ENCODE measurements around the gene IER3. TPM values are rescaled to one million over a fixed set of nuclear protein-coding genes. Genes with fewer than 3 reads are reported as not detected.
A peak's percentile ranks its signal among the peaks of the same experiment; 100 is the strongest.

The IER3 gene
- total and polyA plus RNA-seq, 2 of the 13 experiments (the other 11 are each of a cell fraction or from before 2014, with no cell fraction given) = 51.1 to 131 TPM

DNA sequence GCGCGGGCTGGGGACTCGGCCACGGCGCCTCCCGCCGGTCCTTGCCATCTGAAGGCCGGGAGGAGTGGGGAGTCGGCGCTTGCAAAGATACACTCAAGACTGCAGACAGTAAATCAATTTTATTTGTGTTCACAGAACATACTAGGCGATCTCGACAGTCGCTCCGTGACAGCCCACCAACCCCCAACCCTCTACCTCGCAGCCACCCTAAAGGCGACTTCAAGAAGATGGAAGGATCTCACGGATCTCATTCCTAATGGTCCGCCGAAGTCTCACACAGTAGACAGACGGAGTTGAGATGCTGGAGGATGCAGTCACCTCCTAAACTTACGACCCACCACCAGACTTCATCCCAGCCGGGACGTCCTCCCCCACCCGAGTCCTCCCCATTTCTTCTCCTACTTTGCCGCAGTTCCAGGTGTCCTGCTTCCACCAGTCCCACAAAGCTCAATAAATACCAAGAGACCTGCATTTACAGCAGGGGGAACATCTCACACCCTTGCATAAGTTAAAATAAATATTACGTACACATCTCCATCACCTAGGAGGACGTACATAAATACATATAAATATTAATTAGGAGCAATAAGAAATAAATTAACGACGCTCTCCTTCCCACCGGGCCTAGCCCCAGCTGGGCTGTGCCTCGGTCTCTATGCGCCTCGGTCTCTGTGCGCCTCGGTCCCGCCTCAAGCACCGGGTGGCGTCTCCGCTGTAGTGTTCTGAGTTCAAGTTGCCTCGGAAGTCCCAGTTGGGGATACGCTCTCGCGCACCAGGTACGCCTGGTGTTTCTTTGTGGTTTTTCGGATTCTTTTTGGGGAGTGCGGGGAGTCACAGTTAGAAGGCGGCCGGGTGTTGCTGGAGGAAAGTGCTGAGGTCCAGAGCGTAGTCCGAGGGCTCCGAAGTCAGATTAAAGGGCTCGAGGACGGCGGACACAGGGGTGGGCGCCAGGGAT is 971 bp downstream of the IER3 start (continued):
- TF ChIP-seq, protein P1, sequence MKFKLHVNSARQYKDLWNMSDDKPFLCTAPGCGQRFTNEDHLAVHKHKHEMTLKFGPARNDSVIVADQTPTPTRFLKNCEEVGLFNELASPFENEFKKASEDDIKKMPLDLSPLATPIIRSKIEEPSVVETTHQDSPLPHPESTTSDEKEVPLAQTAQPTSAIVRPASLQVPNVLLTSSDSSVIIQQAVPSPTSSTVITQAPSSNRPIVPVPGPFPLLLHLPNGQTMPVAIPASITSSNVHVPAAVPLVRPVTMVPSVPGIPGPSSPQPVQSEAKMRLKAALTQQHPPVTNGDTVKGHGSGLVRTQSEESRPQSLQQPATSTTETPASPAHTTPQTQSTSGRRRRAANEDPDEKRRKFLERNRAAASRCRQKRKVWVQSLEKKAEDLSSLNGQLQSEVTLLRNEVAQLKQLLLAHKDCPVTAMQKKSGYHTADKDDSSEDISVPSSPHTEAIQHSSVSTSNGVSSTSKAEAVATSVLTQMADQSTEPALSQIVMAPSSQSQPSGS (CRISPR knock-in tag; IDR thresholded peaks at IDR 0.05) = 0 out of 2 replicates have a peak, but pooled peaks have one; percentile 3
- TF ChIP-seq, protein P2, sequence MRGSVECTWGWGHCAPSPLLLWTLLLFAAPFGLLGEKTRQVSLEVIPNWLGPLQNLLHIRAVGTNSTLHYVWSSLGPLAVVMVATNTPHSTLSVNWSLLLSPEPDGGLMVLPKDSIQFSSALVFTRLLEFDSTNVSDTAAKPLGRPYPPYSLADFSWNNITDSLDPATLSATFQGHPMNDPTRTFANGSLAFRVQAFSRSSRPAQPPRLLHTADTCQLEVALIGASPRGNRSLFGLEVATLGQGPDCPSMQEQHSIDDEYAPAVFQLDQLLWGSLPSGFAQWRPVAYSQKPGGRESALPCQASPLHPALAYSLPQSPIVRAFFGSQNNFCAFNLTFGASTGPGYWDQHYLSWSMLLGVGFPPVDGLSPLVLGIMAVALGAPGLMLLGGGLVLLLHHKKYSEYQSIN (CRISPR knock-in tag; IDR thresholded peaks at IDR 0.05; ENCODE audit: borderline replicate concordance) = no peak
- TF ChIP-seq NFIC (IDR thresholded peaks at IDR 0.05; ENCODE audit: low read length) (peak; percentile 7; the same call in 1 of the 2 replicates), ZNF552 (CRISPR knock-in tag; IDR thresholded peaks at IDR 0.05; ENCODE audit: borderline replicate concordance) (peak; percentile 42; the same call in 1 of the 2 replicates), NCOA5 (CRISPR knock-in tag; IDR thresholded peaks at IDR 0.05) (0 out of 2 replicates have a peak, but pooled peaks have one; percentile 19), ZNF781 (CRISPR knock-in tag; IDR thresholded peaks at IDR 0.05; ENCODE audit: borderline replicate concordance, not compliant biosample characterization) (no peak), ZNF33A (CRISPR knock-in tag; IDR thresholded peaks at IDR 0.05; ENCODE audit: borderline replicate concordance) (peak; percentile 18; the same call in 1 of the 2 replicates), ZNF7 (CRISPR knock-in tag; IDR thresholded peaks at IDR 0.05) (0 out of 2 replicates have a peak, but pooled peaks have one; percentile 30), SIN3A (IDR thresholded peaks at IDR 0.05; ENCODE audit: borderline replicate concordance, low read depth, low read length) (0 out of 2 replicates have a peak, but pooled peaks have one; percentile 42)
- TF ChIP-seq, protein P3, sequence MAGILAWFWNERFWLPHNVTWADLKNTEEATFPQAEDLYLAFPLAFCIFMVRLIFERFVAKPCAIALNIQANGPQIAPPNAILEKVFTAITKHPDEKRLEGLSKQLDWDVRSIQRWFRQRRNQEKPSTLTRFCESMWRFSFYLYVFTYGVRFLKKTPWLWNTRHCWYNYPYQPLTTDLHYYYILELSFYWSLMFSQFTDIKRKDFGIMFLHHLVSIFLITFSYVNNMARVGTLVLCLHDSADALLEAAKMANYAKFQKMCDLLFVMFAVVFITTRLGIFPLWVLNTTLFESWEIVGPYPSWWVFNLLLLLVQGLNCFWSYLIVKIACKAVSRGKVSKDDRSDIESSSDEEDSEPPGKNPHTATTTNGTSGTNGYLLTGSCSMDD (CRISPR knock-in tag; IDR thresholded peaks at IDR 0.05) = peak; percentile 12; the same call in 1 of the 2 replicates
